Measurements from ENCODE around the gene COL25A1. TPM values are rescaled to one million over a fixed set of nuclear protein-coding genes. Genes with fewer than 3 reads are reported as not detected.
A peak's percentile ranks its signal among the peaks of the same experiment; 100 is the strongest.

COL25A1 gene
- total RNA-seq, 1 donor from 2014 or later: 0.75 TPM

GRCh38 chr4:108775921-108776320 is 526.5 kb downstream of the COL25A1 start:
- Histone ChIP-seq H3K27me3 (no peaks in the 10 kb centered on the region), H3K4me1 (no peaks in the 10 kb centered on the region), H3K4me3 (no peak overlapping the region), H3K27ac (no peak overlapping the region), H3K36me3 (no peaks in the 10 kb centered on the region), H3K9me3 (no peaks in the 10 kb centered on the region)
- TF ChIP-seq CTCF (IDR thresholded peaks at IDR 0.05): no peak
- ATAC-seq (no peak), DNase-seq (no peak)
- intact Hi-C loops (cut with DNase I): no loop called here

- no peak overlapping the region for H3K27ac ChIP-seq
- TF ChIP-seq CTCF (IDR thresholded peaks at IDR 0.05): peak; percentile 11
- no peak overlapping the region for H3K4me3 ChIP-seq
- no peaks in the 10 kb centered on the region for H3K4me1 ChIP-seq
- H3K36me3 ChIP-seq: no peaks in the 10 kb centered on the region
- peak; percentile 75 for DNase-seq
- no peaks in the 10 kb centered on the region for H3K27me3 ChIP-seq
- peak; percentile 85 for ATAC-seq
- intact Hi-C loops (cut with DNase I): no loop called here
- no peaks in the 10 kb centered on the region for H3K9me3 ChIP-seq
Measured at GRCh38 chr4:108774809-108775530, 527.5 kb downstream of the COL25A1 start.

- no peak for TF ChIP-seq CTCF (IDR thresholded peaks at IDR 0.05)
- Histone ChIP-seq H3K27ac (no peak overlapping the region), H3K36me3 (no peaks in the 10 kb centered on the region), H3K27me3 (no peaks in the 10 kb centered on the region), H3K4me3 (no peak overlapping the region), H3K4me1 (no peaks in the 10 kb centered on the region), H3K9me3 (no peaks in the 10 kb centered on the region)
- ATAC-seq (no peak), DNase-seq (no peak)
- intact Hi-C loops (cut with DNase I): no loop called here
Measured at GRCh38 chr4:108772402-108772801, 530.1 kb downstream of the COL25A1 start.

GRCh38 chr4:108766058-108766457 is 536.4 kb downstream of the COL25A1 start:
- DNase-seq (no peak), ATAC-seq (no peak)
- peaks cover 4% of the 10 kb centered on the region for H3K4me1 ChIP-seq
- no peak overlapping the region for H3K4me3 ChIP-seq
- H3K27ac ChIP-seq: no peak overlapping the region
- H3K9me3 ChIP-seq: no peaks in the 10 kb centered on the region
- no peaks in the 10 kb centered on the region for H3K36me3 ChIP-seq
- peaks cover 30% of the 10 kb centered on the region for H3K27me3 ChIP-seq
- intact Hi-C loops (cut with DNase I): no loop called here
- no peak for TF ChIP-seq CTCF (IDR thresholded peaks at IDR 0.05)

GRCh38 chr4:108763986-108764385 is 538.5 kb downstream of the COL25A1 start:
- H3K9me3 ChIP-seq: no peaks in the 10 kb centered on the region
- H3K27me3 ChIP-seq: peaks cover 36% of the 10 kb centered on the region
- H3K4me1 ChIP-seq: peaks cover 4% of the 10 kb centered on the region
- ATAC-seq: no peak
- H3K36me3 ChIP-seq: no peaks in the 10 kb centered on the region
- no peak for TF ChIP-seq CTCF (IDR thresholded peaks at IDR 0.05)
- intact Hi-C loops (cut with DNase I): no loop called here
- no peak overlapping the region for H3K27ac ChIP-seq
- H3K4me3 ChIP-seq: no peak overlapping the region
- DNase-seq: no peak

- H3K4me1 ChIP-seq: peaks cover 4% of the 10 kb centered on the region
- intact Hi-C loops (cut with DNase I): no loop called here
- H3K4me3 ChIP-seq: peak overlapping the region; percentile 45
- H3K27ac ChIP-seq: no peak overlapping the region
- no peaks in the 10 kb centered on the region for H3K9me3 ChIP-seq
- DNase-seq: no peak
- no peak for TF ChIP-seq CTCF (IDR thresholded peaks at IDR 0.05)
- no peaks in the 10 kb centered on the region for H3K36me3 ChIP-seq
- H3K27me3 ChIP-seq: peaks cover 36% of the 10 kb centered on the region
- ATAC-seq: no peak
Measured at GRCh38 chr4:108763226-108763593, 539.2 kb downstream of the COL25A1 start.
